DOHH2 (cell line): ENCODE results near the gene C11orf68.
"Not testable (repeated sequence)": the region's sequence is repeated elsewhere in the genome, so short reads cannot be mapped to it uniquely, and the experiment has no call there.

Source experiments
- EZH2phosphoT487 ChIP-seq: fragments of 200-600 bp; sonication (generic); IDR thresholded peaks from 2 replicates; pipeline ENCODE4 v1.6.1; 2017; ENCODE audit warnings: borderline replicate concordance, mild to moderate bottlenecking, antibody characterized with exemption, low read length, moderate library complexity, mixed read lengths
- TF ChIP-seq, protein P1 (sequence below): fragments of 200-600 bp; sonication (generic); IDR thresholded peaks from one replicate; pipeline ENCODE4 v1.5.1; 2014; ENCODE audit warnings: antibody characterized with exemption, mild to moderate bottlenecking, low read depth, low read length; ENCODE audit not compliant: poor library complexity, severe bottlenecking

DNA sequence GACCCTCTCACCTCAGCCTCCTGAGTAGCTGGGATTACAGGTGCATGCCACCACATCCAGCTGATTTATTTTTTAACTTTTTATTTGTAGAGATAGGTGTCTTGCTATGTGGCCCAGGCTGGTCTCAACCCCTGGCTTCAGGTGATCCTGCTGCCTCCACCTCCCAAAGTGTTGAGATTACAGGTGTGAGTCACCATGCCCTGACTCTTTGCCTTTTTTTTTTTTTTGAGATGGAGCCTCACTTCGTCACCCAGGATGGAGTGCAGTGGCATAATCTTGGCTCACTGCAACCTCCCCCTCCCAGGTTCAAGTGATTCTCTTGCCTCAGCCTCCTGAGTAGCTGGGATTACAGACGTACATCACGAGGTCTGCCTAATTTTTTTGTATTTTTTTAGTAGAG, 32.8 kb upstream of the C11orf68 start:
- TF ChIP-seq, protein P1, sequence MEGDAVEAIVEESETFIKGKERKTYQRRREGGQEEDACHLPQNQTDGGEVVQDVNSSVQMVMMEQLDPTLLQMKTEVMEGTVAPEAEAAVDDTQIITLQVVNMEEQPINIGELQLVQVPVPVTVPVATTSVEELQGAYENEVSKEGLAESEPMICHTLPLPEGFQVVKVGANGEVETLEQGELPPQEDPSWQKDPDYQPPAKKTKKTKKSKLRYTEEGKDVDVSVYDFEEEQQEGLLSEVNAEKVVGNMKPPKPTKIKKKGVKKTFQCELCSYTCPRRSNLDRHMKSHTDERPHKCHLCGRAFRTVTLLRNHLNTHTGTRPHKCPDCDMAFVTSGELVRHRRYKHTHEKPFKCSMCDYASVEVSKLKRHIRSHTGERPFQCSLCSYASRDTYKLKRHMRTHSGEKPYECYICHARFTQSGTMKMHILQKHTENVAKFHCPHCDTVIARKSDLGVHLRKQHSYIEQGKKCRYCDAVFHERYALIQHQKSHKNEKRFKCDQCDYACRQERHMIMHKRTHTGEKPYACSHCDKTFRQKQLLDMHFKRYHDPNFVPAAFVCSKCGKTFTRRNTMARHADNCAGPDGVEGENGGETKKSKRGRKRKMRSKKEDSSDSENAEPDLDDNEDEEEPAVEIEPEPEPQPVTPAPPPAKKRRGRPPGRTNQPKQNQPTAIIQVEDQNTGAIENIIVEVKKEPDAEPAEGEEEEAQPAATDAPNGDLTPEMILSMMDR: not testable (repeated sequence)
- not testable (repeated sequence) for TF ChIP-seq EZH2phosphoT487
